Suprapubic skin (tissue), 4 donors: ENCODE measurements around the gene SOX6. TPM values are rescaled to one million over a fixed set of nuclear protein-coding genes. Genes with fewer than 3 reads are reported as not detected.

Source experiments
- DNase-seq, 2 donors: peaks; one replicate each; pipeline ENCODE4 v3.0.0-alpha.2; 2019; ENCODE audit warnings: low spot score in 2 of 2
- H3K27ac ChIP-seq: fragments of 200-600 bp; sonication (generic); one replicate; pipeline ENCODE4 v1.5.1; 2019
- H3K27me3 ChIP-seq: fragments of 200-600 bp; sonication (generic); one replicate; pipeline ENCODE4 v1.5.1; 2019
- H3K36me3 ChIP-seq: fragments of 200-600 bp; sonication (generic); one replicate; pipeline ENCODE4 v1.5.1; 2019
- H3K4me1 ChIP-seq: fragments of 200-600 bp; sonication (generic); one replicate; pipeline ENCODE4 v1.5.1; 2019
- H3K4me3 ChIP-seq: fragments of 200-600 bp; sonication (generic); one replicate; pipeline ENCODE4 v1.5.1; 2019; ENCODE audit warnings: mild to moderate bottlenecking
- H3K9me3 ChIP-seq: fragments of 200-600 bp; sonication (generic); one replicate; pipeline ENCODE4 v1.5.1; 2019
- CTCF ChIP-seq, 2 donors: fragments of 200-600 bp in 1 of 2; fragments of 450-650 bp in 1 of 2; sonication (generic) in 1 of 2; IDR thresholded peaks; one replicate each; pipeline ENCODE4 v1.5.1; 2016 to 2019; ENCODE audit warnings: antibody characterized with exemption in 2 of 2, mild to moderate bottlenecking in 1 of 2, moderate library complexity in 1 of 2
- EP300 ChIP-seq: sonication (generic); formaldehyde crosslinking; IDR thresholded peaks from one replicate; pipeline ENCODE4 v1.6.1; 2017; ENCODE audit warnings: antibody characterized with exemption
- POLR2A ChIP-seq, 2 donors: fragments of 450-650 bp; IDR thresholded peaks; one replicate each; pipeline ENCODE4 v1.6.1; 2017; ENCODE audit warnings: antibody characterized with exemption in 2 of 2, mild to moderate bottlenecking in 2 of 2, moderate library complexity in 2 of 2
- POLR2AphosphoS5 ChIP-seq, 3 donors: sonication (generic); formaldehyde crosslinking; IDR thresholded peaks; one replicate each; pipeline ENCODE4 v1.6.1; 2017; ENCODE audit warnings: antibody characterized with exemption in 3 of 3
- WGBS: methylation state at CpG from one replicate; pipeline ENCODE4 v1.1.5; 2018; 5-methylcytosine and 5-hydroxymethylcytosine counted together
- total RNA-seq, 4 donors: library from RNA; depleted of rRNA; stranded (reverse); fragments of >200 nt; gene quantifications; one replicate each; pipeline ENCODE4 v1.1.0, GENCODE V29; 2016

Gene SOX6
- total RNA-seq, 4 donors from 2014 or later: 12.1 to 32.0 (median 23.8) TPM

- no peak for TF ChIP-seq POLR2AphosphoS5 (IDR thresholded peaks at IDR 0.05)
- no peak for TF ChIP-seq EP300
- no peak for TF ChIP-seq POLR2A (IDR thresholded peaks at IDR 0.05)
- no peak for TF ChIP-seq CTCF (IDR thresholded peaks at IDR 0.05)
- Histone ChIP-seq H3K36me3 (no peaks in the 10 kb centered on the region), H3K4me1 (no peaks in the 10 kb centered on the region), H3K4me3 (no peak overlapping the region), H3K9me3 (no peaks in the 10 kb centered on the region), H3K27ac (no peak overlapping the region), H3K27me3 (no peaks in the 10 kb centered on the region)
- no peak for DNase-seq
Observed at GRCh38 chr11:16364254-16364653, 7.9 kb upstream of the SOX6 start.

- 78% methylated on average over 3 of the region's 3 CpGs for WGBS
- no peaks in the 10 kb centered on the region for H3K27me3 ChIP-seq
- TF ChIP-seq CTCF (IDR thresholded peaks at IDR 0.05) (no peak), EP300 (no peak), POLR2AphosphoS5 (IDR thresholded peaks at IDR 0.05) (no peak), POLR2A (IDR thresholded peaks at IDR 0.05) (no peak)
Observed at GRCh38 chr11:16363706-16364105, 7.4 kb upstream of the SOX6 start.

GRCh38 chr11:16361108-16361865, 4.9 kb upstream of the SOX6 start:
- no peak overlapping the region for H3K27ac ChIP-seq
- no peaks in the 10 kb centered on the region for H3K27me3 ChIP-seq
- H3K4me3 ChIP-seq: no peak overlapping the region
- no peak for DNase-seq
- WGBS: 77% methylated on average over 1 of the region's 1 CpG
- H3K36me3 ChIP-seq: no peaks in the 10 kb centered on the region
- no peak for TF ChIP-seq EP300
- TF ChIP-seq CTCF (IDR thresholded peaks at IDR 0.05): no peak
- no peaks in the 10 kb centered on the region for H3K9me3 ChIP-seq
- H3K4me1 ChIP-seq: peaks cover 4% of the 10 kb centered on the region

More at GRCh38 chr11:16363706-16364105, 7.4 kb upstream of the SOX6 start:
- Histone ChIP-seq H3K9me3 (no peaks in the 10 kb centered on the region), H3K27ac (no peak overlapping the region), H3K4me1 (no peaks in the 10 kb centered on the region), H3K4me3 (no peak overlapping the region), H3K36me3 (no peaks in the 10 kb centered on the region)
- no peak for DNase-seq

GRCh38 chr11:16359369-16359768, 3.0 kb upstream of the SOX6 start:
- no peaks in the 10 kb centered on the region for H3K27me3 ChIP-seq
- H3K4me1 ChIP-seq: peaks cover 4% of the 10 kb centered on the region
- WGBS: 85% methylated on average over 4 of the region's 4 CpGs
- no peaks in the 10 kb centered on the region for H3K36me3 ChIP-seq
- DNase-seq: no peak
- TF ChIP-seq POLR2A (IDR thresholded peaks at IDR 0.05): no peak
- TF ChIP-seq CTCF (IDR thresholded peaks at IDR 0.05): no peak
- TF ChIP-seq EP300: no peak
- TF ChIP-seq POLR2AphosphoS5 (IDR thresholded peaks at IDR 0.05): no peak
- H3K4me3 ChIP-seq: no peak overlapping the region
- H3K27ac ChIP-seq: no peak overlapping the region
- H3K9me3 ChIP-seq: no peaks in the 10 kb centered on the region

- H3K9me3 ChIP-seq: no peaks in the 10 kb centered on the region
- no peaks in the 10 kb centered on the region for H3K36me3 ChIP-seq
- DNase-seq: no peak
- TF ChIP-seq EP300 (no peak), CTCF (IDR thresholded peaks at IDR 0.05) (no peak), POLR2A (IDR thresholded peaks at IDR 0.05) (no peak), POLR2AphosphoS5 (IDR thresholded peaks at IDR 0.05) (no peak)
- H3K27ac ChIP-seq: no peak overlapping the region
- H3K4me1 ChIP-seq: peaks cover 4% of the 10 kb centered on the region
- H3K4me3 ChIP-seq: no peak overlapping the region
- H3K27me3 ChIP-seq: no peaks in the 10 kb centered on the region
Observed at GRCh38 chr11:16358726-16359125, 2.4 kb upstream of the SOX6 start.
